Measurements from ENCODE around the gene TMEM231.
A peak's percentile ranks its signal among the peaks of the same experiment; 100 is the strongest.
"Not testable (repeated sequence)": the region's sequence is repeated elsewhere in the genome, so short reads cannot be mapped to it uniquely, and the experiment has no call there.

The TMEM231 gene

GRCh38 chr16:75532791-75533190 lies 23.3 kb downstream of the TMEM231 start:
- Histone ChIP-seq H3K4me1 (ENCODE audit: control insufficient read depth in 1 of 2, insufficient read depth in 2 of 2, low read length in 2 of 2) (peaks cover 15 to 18% of the 10 kb centered on the region in 2 donors), H3K9ac (ENCODE audit: low read depth in 1 of 2, low read length in 2 of 2) (peak overlapping the region in 1 of 2 donors; percentile 43), H3K4me3 (ENCODE audit: low read depth in 1 of 2, low read length in 2 of 2) (peak overlapping the region; percentile 61 to 84), H3K27ac (ENCODE audit: low read depth, low read length) (no peak overlapping the region), H3K36me3 (ENCODE audit: control insufficient read depth in 1 of 2, insufficient read depth in 2 of 2, low read length in 2 of 2) (peaks cover 14 to 28% of the 10 kb centered on the region in 2 donors), H3K27me3 (ENCODE audit: control insufficient read depth in 1 of 2, insufficient read depth in 2 of 2, low read length in 2 of 2) (no peaks in the 10 kb centered on the region), H3K9me3 (ENCODE audit: control insufficient read depth in 1 of 2, low read length in 2 of 2) (no peaks in the 10 kb centered on the region)

- Histone ChIP-seq H3K4me1 (ENCODE audit: control insufficient read depth in 1 of 2, insufficient read depth in 2 of 2, low read length in 2 of 2) (peaks cover 15 to 18% of the 10 kb centered on the region in 2 donors), H3K27me3 (ENCODE audit: control insufficient read depth in 1 of 2, insufficient read depth in 2 of 2, low read length in 2 of 2) (no peaks in the 10 kb centered on the region), H3K9ac (ENCODE audit: low read depth in 1 of 2, low read length in 2 of 2) (peak overlapping the region in 1 of 2 donors; percentile 43), H3K4me3 (ENCODE audit: low read depth in 1 of 2, low read length in 2 of 2) (peak overlapping the region; percentile 61 to 84), H3K9me3 (ENCODE audit: control insufficient read depth in 1 of 2, low read length in 2 of 2) (no peaks in the 10 kb centered on the region), H3K27ac (ENCODE audit: low read depth, low read length) (no peak overlapping the region), H3K36me3 (ENCODE audit: control insufficient read depth in 1 of 2, insufficient read depth in 2 of 2, low read length in 2 of 2) (peaks cover 14 to 28% of the 10 kb centered on the region in 2 donors)
Observed at GRCh38 chr16:75532142-75532765, 23.8 kb downstream of the TMEM231 start.

- H3K4me1 ChIP-seq (ENCODE audit: control insufficient read depth in 1 of 2, insufficient read depth in 2 of 2, low read length in 2 of 2): peaks cover 9 to 13% of the 10 kb centered on the region in 2 donors
- H3K27me3 ChIP-seq (ENCODE audit: control insufficient read depth in 1 of 2, insufficient read depth in 2 of 2, low read length in 2 of 2): no peaks in the 10 kb centered on the region
- no peaks in the 10 kb centered on the region for H3K9me3 ChIP-seq (ENCODE audit: control insufficient read depth in 1 of 2, low read length in 2 of 2)
- H3K4me3 ChIP-seq (ENCODE audit: low read depth in 1 of 2, low read length in 2 of 2): no peak overlapping the region
- H3K36me3 ChIP-seq (ENCODE audit: control insufficient read depth in 1 of 2, insufficient read depth in 2 of 2, low read length in 2 of 2): peaks cover 15 to 37% of the 10 kb centered on the region in 2 donors
- H3K9ac ChIP-seq (ENCODE audit: low read depth in 1 of 2, low read length in 2 of 2): no peak overlapping the region
- no peak overlapping the region for H3K27ac ChIP-seq (ENCODE audit: low read depth, low read length)
Observed at GRCh38 chr16:75529959-75530358, 26.1 kb downstream of the TMEM231 start.

- Histone ChIP-seq H3K4me1 (ENCODE audit: control insufficient read depth in 1 of 2, insufficient read depth in 2 of 2, low read length in 2 of 2) (peaks cover 9 to 13% of the 10 kb centered on the region in 2 donors), H3K27ac (ENCODE audit: low read depth, low read length) (no peak overlapping the region), H3K9me3 (ENCODE audit: control insufficient read depth in 1 of 2, low read length in 2 of 2) (no peaks in the 10 kb centered on the region)
Observed at GRCh38 chr16:75529056-75529905, 26.8 kb downstream of the TMEM231 start.

GRCh38 chr16:75527825-75528299 lies 28.2 kb downstream of the TMEM231 start:
- Histone ChIP-seq H3K4me1 (ENCODE audit: control insufficient read depth in 1 of 2, insufficient read depth in 2 of 2, low read length in 2 of 2) (peaks cover 5 to 13% of the 10 kb centered on the region in 2 donors), H3K27me3 (ENCODE audit: control insufficient read depth in 1 of 2, insufficient read depth in 2 of 2, low read length in 2 of 2) (no peaks in the 10 kb centered on the region), H3K36me3 (ENCODE audit: control insufficient read depth in 1 of 2, insufficient read depth in 2 of 2, low read length in 2 of 2) (peaks cover 20 to 47% of the 10 kb centered on the region in 2 donors), H3K9ac (ENCODE audit: low read depth in 1 of 2, low read length in 2 of 2) (no peak overlapping the region), H3K27ac (ENCODE audit: low read depth, low read length) (no peak overlapping the region), H3K9me3 (ENCODE audit: control insufficient read depth in 1 of 2, low read length in 2 of 2) (no peaks in the 10 kb centered on the region), H3K4me3 (ENCODE audit: low read depth in 1 of 2, low read length in 2 of 2) (peak overlapping the region in 1 of 2 donors; percentile 32)

More at GRCh38 chr16:75529056-75529905, 26.8 kb downstream of the TMEM231 start:
- Histone ChIP-seq H3K36me3 (ENCODE audit: control insufficient read depth in 1 of 2, insufficient read depth in 2 of 2, low read length in 2 of 2) (peaks cover 22 to 42% of the 10 kb centered on the region in 2 donors), H3K27me3 (ENCODE audit: control insufficient read depth in 1 of 2, insufficient read depth in 2 of 2, low read length in 2 of 2) (no peaks in the 10 kb centered on the region), H3K4me3 (ENCODE audit: low read depth in 1 of 2, low read length in 2 of 2) (no peak overlapping the region), H3K9ac (ENCODE audit: low read depth in 1 of 2, low read length in 2 of 2) (no peak overlapping the region)

GRCh38 chr16:75526032-75526790 lies 29.8 kb downstream of the TMEM231 start:
- no peak overlapping the region for H3K27ac ChIP-seq (ENCODE audit: low read depth, low read length)
- no peaks in the 10 kb centered on the region for H3K27me3 ChIP-seq (ENCODE audit: control insufficient read depth in 1 of 2, insufficient read depth in 2 of 2, low read length in 2 of 2)
- H3K36me3 ChIP-seq (ENCODE audit: control insufficient read depth in 1 of 2, insufficient read depth in 2 of 2, low read length in 2 of 2): peaks cover 16 to 34% of the 10 kb centered on the region in 2 donors
- H3K9me3 ChIP-seq (ENCODE audit: control insufficient read depth in 1 of 2, low read length in 2 of 2): no peaks in the 10 kb centered on the region
- H3K4me1 ChIP-seq (ENCODE audit: control insufficient read depth in 1 of 2, insufficient read depth in 2 of 2, low read length in 2 of 2): peaks cover 0 to 13% of the 10 kb centered on the region in 2 donors
- no peak overlapping the region for H3K9ac ChIP-seq (ENCODE audit: low read depth in 1 of 2, low read length in 2 of 2)
- no peak overlapping the region for H3K4me3 ChIP-seq (ENCODE audit: low read depth in 1 of 2, low read length in 2 of 2)

GRCh38 chr16:75519175-75519574 lies 36.9 kb downstream of the TMEM231 start:
- H3K27me3 ChIP-seq (ENCODE audit: control insufficient read depth in 1 of 2, insufficient read depth in 2 of 2, low read length in 2 of 2): no peaks in the 10 kb centered on the region
- H3K9me3 ChIP-seq (ENCODE audit: control insufficient read depth in 1 of 2, low read length in 2 of 2): no peaks in the 10 kb centered on the region

GRCh38 chr16:75516189-75516966 lies 39.7 kb downstream of the TMEM231 start:
- H3K36me3 ChIP-seq (ENCODE audit: control insufficient read depth in 1 of 2, insufficient read depth in 2 of 2, low read length in 2 of 2); H3K4me1 ChIP-seq (ENCODE audit: control insufficient read depth in 1 of 2, insufficient read depth in 2 of 2, low read length in 2 of 2); H3K27me3 ChIP-seq (ENCODE audit: control insufficient read depth in 1 of 2, insufficient read depth in 2 of 2, low read length in 2 of 2); H3K9me3 ChIP-seq (ENCODE audit: control insufficient read depth in 1 of 2, low read length in 2 of 2): not testable (repeated sequence)
- Histone ChIP-seq H3K9ac (ENCODE audit: low read depth in 1 of 2, low read length in 2 of 2) (peak overlapping the region; percentile 76 to 90), H3K27ac (ENCODE audit: low read depth, low read length) (peak overlapping the region; percentile 80), H3K4me3 (ENCODE audit: low read depth in 1 of 2, low read length in 2 of 2) (peak overlapping the region; percentile 73 to 83)

More at GRCh38 chr16:75519175-75519574, 36.9 kb downstream of the TMEM231 start:
- Histone ChIP-seq H3K9ac (ENCODE audit: low read depth in 1 of 2, low read length in 2 of 2) (no peak overlapping the region), H3K27ac (ENCODE audit: low read depth, low read length) (no peak overlapping the region), H3K4me1 (ENCODE audit: control insufficient read depth in 1 of 2, insufficient read depth in 2 of 2, low read length in 2 of 2) (peaks cover 0 to 3% of the 10 kb centered on the region in 2 donors), H3K4me3 (ENCODE audit: low read depth in 1 of 2, low read length in 2 of 2) (no peak overlapping the region), H3K36me3 (ENCODE audit: control insufficient read depth in 1 of 2, insufficient read depth in 2 of 2, low read length in 2 of 2) (peaks cover 0 to 4% of the 10 kb centered on the region in 2 donors)

GRCh38 chr16:75514296-75514695 lies 41.8 kb downstream of the TMEM231 start:
- Histone ChIP-seq H3K27me3 (ENCODE audit: control insufficient read depth in 1 of 2, insufficient read depth in 2 of 2, low read length in 2 of 2) (no peaks in the 10 kb centered on the region), H3K9ac (ENCODE audit: low read depth in 1 of 2, low read length in 2 of 2) (no peak overlapping the region), H3K4me3 (ENCODE audit: low read depth in 1 of 2, low read length in 2 of 2) (no peak overlapping the region), H3K9me3 (ENCODE audit: control insufficient read depth in 1 of 2, low read length in 2 of 2) (no peaks in the 10 kb centered on the region), H3K4me1 (ENCODE audit: control insufficient read depth in 1 of 2, insufficient read depth in 2 of 2, low read length in 2 of 2) (peaks cover 0 to 3% of the 10 kb centered on the region in 2 donors), H3K36me3 (ENCODE audit: control insufficient read depth in 1 of 2, insufficient read depth in 2 of 2, low read length in 2 of 2) (peaks cover 0 to 9% of the 10 kb centered on the region in 2 donors), H3K27ac (ENCODE audit: low read depth, low read length) (no peak overlapping the region)
